D721Med (cell line): Measurements from ENCODE around the gene ASTN1.

ENCODE experiments used
- DNase-seq: peaks from one replicate; pipeline ENCODE4 v3.0.0; 2011; ENCODE audit warnings: low spot score; ENCODE audit not compliant: insufficient read length
- FAIRE-seq: peaks from 2 replicates; lab custom pipeline; 2011; peaks lifted over from hg19 to GRCh38; lab: Jason Lieb, UNC
- TF ChIP-seq, protein P1 (sequence below): IDR thresholded peaks from 2 replicates; pipeline ENCODE4 v1.5.1; 2012; ENCODE audit warnings: mild to moderate bottlenecking, control low read depth; ENCODE audit not compliant: insufficient read depth; ENCODE audit errors: missing control alignments

ASTN1 gene

DNA sequence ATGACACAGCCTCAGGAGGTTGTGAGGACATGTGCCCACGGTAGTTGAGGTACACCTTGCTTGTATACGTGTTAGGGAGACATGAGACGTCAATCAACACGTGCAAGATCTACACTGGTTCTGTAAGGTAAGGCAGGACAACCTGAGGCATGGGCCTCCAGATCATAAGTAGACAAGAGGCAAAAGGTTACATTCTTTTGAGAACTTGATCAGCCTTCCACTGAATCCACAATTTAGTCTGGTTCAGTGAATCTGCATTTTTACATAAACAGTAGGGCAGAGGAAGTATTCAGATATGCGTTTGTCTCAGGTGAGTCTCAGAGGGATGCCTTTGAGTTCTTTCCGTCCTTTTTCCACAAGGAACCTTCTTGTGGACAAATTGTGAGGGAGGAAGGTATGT lies 348.9 kb downstream of the ASTN1 start:
- TF ChIP-seq, protein P1, sequence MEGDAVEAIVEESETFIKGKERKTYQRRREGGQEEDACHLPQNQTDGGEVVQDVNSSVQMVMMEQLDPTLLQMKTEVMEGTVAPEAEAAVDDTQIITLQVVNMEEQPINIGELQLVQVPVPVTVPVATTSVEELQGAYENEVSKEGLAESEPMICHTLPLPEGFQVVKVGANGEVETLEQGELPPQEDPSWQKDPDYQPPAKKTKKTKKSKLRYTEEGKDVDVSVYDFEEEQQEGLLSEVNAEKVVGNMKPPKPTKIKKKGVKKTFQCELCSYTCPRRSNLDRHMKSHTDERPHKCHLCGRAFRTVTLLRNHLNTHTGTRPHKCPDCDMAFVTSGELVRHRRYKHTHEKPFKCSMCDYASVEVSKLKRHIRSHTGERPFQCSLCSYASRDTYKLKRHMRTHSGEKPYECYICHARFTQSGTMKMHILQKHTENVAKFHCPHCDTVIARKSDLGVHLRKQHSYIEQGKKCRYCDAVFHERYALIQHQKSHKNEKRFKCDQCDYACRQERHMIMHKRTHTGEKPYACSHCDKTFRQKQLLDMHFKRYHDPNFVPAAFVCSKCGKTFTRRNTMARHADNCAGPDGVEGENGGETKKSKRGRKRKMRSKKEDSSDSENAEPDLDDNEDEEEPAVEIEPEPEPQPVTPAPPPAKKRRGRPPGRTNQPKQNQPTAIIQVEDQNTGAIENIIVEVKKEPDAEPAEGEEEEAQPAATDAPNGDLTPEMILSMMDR = no peak
- no peak for DNase-seq
- no peak for FAIRE-seq

DNA sequence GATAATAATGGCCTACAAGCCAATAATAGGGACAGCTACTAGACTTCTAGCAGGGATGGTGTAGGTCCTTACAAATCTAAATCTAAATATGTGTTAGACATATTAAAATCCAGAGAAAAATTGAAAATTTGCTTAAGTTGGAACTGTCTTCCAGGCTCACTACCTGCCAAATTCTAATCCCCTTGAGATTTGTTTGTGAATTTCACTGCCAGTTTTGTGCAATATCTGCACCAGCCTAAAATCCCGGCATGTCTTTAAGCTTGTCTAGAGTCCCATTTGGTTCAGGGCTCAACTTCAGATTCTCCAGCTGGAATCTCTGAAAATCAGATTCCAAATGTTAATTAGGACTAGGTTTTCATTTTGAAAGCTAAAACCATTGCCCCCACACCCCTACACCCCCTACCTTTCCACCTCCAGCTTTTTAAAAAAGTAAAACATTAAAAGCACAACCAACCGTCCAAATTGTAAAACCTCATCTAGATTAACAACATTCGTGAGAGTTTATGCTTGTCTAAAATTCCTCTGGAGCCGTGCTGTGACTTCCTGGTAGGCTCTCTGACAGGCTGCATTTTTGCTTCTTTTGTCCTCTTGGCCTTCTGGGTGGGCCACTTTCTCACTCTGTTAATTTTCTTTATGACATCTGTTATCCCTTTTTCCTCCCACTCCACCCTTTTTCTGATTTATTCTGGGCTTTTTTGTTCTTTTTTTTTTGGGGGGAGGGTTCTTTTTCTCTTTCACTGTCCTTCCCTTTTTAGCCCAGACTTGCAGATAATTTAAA lies 352.8 kb downstream of the ASTN1 start:
- TF ChIP-seq, protein P1 = no peak
- DNase-seq = no peak
- FAIRE-seq = no peak

DNA sequence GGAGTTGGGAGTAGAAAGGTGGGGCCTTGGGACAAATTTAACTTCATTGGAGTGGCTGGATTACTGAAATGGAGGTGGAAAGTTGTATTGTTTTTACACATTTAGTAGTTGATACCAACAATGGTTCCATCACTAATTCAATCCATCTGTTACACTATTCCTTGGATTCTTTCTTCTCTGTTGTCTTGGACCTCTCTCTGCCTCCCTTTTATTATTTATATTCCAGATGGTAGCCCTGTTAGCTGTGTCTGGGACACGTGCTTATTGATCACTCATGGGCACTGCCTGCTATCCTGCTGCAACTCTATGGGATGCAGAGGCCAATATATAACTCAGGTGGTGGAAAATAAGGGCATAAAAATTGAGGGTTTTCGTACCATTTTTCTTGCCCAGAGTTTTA lies 355.2 kb downstream of the ASTN1 start:
- DNase-seq (no peak), FAIRE-seq (no peak)
- TF ChIP-seq, protein P1 = no peak
